Lower lobe of right lung (tissue), 2 donors: ENCODE measurements around the gene YTHDC2. TPM values are rescaled to one million over a fixed set of nuclear protein-coding genes. Genes with fewer than 3 reads are reported as not detected.
A peak's percentile ranks its signal among the peaks of the same experiment; 100 is the strongest.

Experiments
- ATAC-seq, 2 donors: fragments of 200-7000 bp; cut with Tn5 transposase; one replicate each; pipeline ENCODE4 v1.9.1; 2020 to 2022; ENCODE audit warnings: mild to moderate bottlenecking in 2 of 2, moderate library complexity in 2 of 2
- DNase-seq: peaks from one replicate; pipeline ENCODE4 v3.0.0-alpha.2; 2020
- H3K27ac ChIP-seq: fragments of 200-600 bp; one replicate; pipeline ENCODE4 v1.8.0; 2022
- H3K27me3 ChIP-seq: fragments of 200-600 bp; one replicate; pipeline ENCODE4 v1.8.0; 2022; ENCODE audit warnings: low read depth
- H3K36me3 ChIP-seq: fragments of 200-600 bp; one replicate; pipeline ENCODE4 v1.8.0; 2022; ENCODE audit warnings: mild to moderate bottlenecking
- H3K4me1 ChIP-seq: fragments of 200-600 bp; one replicate; pipeline ENCODE4 v1.8.0; 2022
- H3K4me3 ChIP-seq: fragments of 200-600 bp; one replicate; pipeline ENCODE4 v1.8.0; 2022; ENCODE audit warnings: mild to moderate bottlenecking
- H3K9me3 ChIP-seq: fragments of 200-600 bp; one replicate; pipeline ENCODE4 v1.8.0; 2022
- intact Hi-C: fragments of 100-400 bp; cut with DNase I; formaldehyde crosslinking; loops from one replicate; pipeline ENCODE4 v1.11.0; 2022
- long read RNA-seq: library from polyadenylated mRNA; unstranded; transcript quantifications from one replicate; pipeline ENCODE4 v2.0.0, GENCODE V29; 2021
- total RNA-seq: library from RNA; stranded (reverse); fragmentation: NEBNext Ultra II Directional; extraction: Animal tissue kit (Norgen Biotek cat#: 25700); gene quantifications from one replicate; pipeline ENCODE4 v1.2.1, GENCODE V29; 2021
- TF ChIP-seq, protein P1 (sequence below): fragments of 200-600 bp; IDR thresholded peaks from one replicate; pipeline ENCODE4 v1.8.0; 2022; ENCODE audit warnings: antibody characterized with exemption, mild to moderate bottlenecking
- donor health status: DM: no; HTN: yes; CAD: no; lungs with severe emphysema.

The YTHDC2 gene
- total RNA-seq = 21.1 TPM
- long read RNA-seq, full-length matches to known transcripts = 3 of 28 reads
- long read RNA-seq, partial matches to known transcripts = 12 of 28 reads
- long read RNA-seq, other reads (novel, unspliced or antisense) = 13 of 28 reads

GRCh38 chr5:113513384-113514288, at the start of gene YTHDC2:
Gene YTHDC2 (plus strand): TSS chr5:113513694. CDS start chr5:113513896, 202 bp downstream.
- Histone ChIP-seq H3K27me3 (no peaks in the 10 kb centered on the region), H3K36me3 (no peaks in the 10 kb centered on the region), H3K4me3 (peak within 1 kb of the TSS; percentile 78), H3K9me3 (no peaks in the 10 kb centered on the region), H3K27ac (peak within 1 kb of the TSS; percentile 92), H3K4me1 (peaks cover 25% of the 10 kb centered on the region)
- TF ChIP-seq, protein P1, sequence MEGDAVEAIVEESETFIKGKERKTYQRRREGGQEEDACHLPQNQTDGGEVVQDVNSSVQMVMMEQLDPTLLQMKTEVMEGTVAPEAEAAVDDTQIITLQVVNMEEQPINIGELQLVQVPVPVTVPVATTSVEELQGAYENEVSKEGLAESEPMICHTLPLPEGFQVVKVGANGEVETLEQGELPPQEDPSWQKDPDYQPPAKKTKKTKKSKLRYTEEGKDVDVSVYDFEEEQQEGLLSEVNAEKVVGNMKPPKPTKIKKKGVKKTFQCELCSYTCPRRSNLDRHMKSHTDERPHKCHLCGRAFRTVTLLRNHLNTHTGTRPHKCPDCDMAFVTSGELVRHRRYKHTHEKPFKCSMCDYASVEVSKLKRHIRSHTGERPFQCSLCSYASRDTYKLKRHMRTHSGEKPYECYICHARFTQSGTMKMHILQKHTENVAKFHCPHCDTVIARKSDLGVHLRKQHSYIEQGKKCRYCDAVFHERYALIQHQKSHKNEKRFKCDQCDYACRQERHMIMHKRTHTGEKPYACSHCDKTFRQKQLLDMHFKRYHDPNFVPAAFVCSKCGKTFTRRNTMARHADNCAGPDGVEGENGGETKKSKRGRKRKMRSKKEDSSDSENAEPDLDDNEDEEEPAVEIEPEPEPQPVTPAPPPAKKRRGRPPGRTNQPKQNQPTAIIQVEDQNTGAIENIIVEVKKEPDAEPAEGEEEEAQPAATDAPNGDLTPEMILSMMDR = no peak
- DNase-seq = peak; percentile 92
- ATAC-seq = peak; percentile 98 to 99
- intact Hi-C loops = no loop called here

DNA sequence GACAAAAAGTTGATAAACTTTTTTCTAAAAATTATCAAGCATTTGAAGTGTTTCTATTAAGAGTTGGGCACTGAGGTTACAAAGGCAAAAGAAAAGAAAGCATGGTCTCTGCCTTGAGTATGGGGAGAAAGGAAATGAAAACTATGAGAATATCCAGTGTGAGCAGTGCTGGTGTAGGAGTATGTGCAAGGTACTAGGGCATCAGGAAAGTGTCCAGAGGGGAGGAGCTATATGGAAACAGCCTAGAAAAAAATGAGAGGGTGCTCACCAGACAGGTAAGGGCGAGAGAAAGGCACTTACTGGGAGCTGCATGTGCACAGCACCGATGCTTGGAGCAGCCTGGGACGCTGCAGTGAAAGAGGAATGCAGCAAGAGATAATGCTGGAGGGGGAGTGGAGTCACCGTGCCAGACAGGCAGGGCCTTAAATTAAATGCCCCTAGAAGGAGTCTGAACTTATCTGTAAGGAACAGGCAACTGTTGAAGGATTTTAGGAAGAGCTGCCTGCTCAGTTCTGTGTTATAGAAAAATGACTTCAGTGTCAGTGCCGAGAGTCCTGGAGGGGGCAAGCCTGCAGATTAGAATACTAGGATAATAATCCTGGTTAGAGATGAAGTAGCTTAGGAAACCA, 39.3 kb upstream of the YTHDC2 start:
- Histone ChIP-seq H3K9me3 (no peaks in the 10 kb centered on the region), H3K36me3 (no peaks in the 10 kb centered on the region), H3K27ac (no peak overlapping the region), H3K27me3 (peaks cover 10% of the 10 kb centered on the region), H3K4me3 (no peak overlapping the region), H3K4me1 (no peaks in the 10 kb centered on the region)
- ATAC-seq = no peak
- DNase-seq = no peak
- intact Hi-C loops = no loop called here
- TF ChIP-seq, protein P1 = no peak

DNA sequence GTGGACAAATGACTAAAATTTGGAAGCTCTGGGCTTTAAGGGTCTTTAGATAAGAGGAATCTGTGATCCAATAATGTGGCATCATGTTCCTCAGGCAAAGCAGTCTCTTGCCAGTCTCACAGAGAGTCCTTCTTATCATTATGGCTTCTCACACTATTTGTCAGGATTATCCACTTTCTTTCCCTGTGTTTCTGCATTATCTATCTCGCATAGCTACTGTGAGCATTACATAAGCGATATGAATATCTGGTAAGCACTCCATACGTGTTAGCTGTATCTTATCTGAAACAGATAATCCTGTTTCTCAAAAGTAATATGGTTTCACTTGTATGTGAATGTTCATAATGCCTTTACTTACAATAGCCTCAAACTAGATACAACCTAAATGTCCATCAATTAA, 34.8 kb upstream of the YTHDC2 start:
- no peaks in the 10 kb centered on the region for H3K9me3 ChIP-seq
- H3K4me1 ChIP-seq = no peaks in the 10 kb centered on the region
- ATAC-seq = no peak
- intact Hi-C loops = no loop called here
- no peaks in the 10 kb centered on the region for H3K36me3 ChIP-seq
- peaks cover 12% of the 10 kb centered on the region for H3K27me3 ChIP-seq
- TF ChIP-seq, protein P1 = no peak
- no peak overlapping the region for H3K4me3 ChIP-seq
- H3K27ac ChIP-seq = no peak overlapping the region
- no peak for DNase-seq

- Histone ChIP-seq H3K4me3 (no peak overlapping the region), H3K9me3 (no peaks in the 10 kb centered on the region), H3K27ac (no peak overlapping the region), H3K27me3 (peaks cover 9% of the 10 kb centered on the region), H3K36me3 (no peaks in the 10 kb centered on the region), H3K4me1 (no peaks in the 10 kb centered on the region)
- intact Hi-C loops = no loop called here
- no peak for ATAC-seq
- TF ChIP-seq, protein P1 = no peak
- DNase-seq = no peak
These were observed 33.3 kb upstream of the YTHDC2 start for GRCh38 chr5:113480243-113480642.

DNA sequence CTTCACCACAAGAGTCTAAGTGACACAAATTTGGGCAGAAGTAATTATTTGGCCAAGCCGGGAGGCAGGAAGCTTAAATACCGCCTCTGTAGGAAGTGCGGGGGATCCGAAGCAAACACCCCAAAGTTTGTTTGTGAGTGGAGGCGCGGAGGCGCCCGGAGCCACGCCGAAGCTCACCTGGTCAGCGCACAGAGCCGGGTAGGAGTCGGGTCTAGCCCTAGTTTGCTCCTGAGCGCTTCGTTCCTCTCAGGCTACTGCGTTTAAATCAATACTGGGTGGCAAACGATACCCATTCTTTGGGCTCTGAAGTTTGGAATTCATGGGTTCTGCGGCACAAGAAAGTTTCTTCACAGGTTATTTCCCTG, 26.1 kb upstream of the YTHDC2 start:
- Histone ChIP-seq H3K27me3 (peaks cover 69% of the 10 kb centered on the region), H3K9me3 (peaks cover 7% of the 10 kb centered on the region)

More for the DNA sequence above, 26.1 kb upstream of the YTHDC2 start:
- DNase-seq (no peak), ATAC-seq (peak; percentile 25 to 30)
- TF ChIP-seq, protein P1 = no peak
- Histone ChIP-seq H3K4me1 (peaks cover 23% of the 10 kb centered on the region), H3K36me3 (no peaks in the 10 kb centered on the region), H3K4me3 (peak overlapping the region; percentile 58), H3K27ac (no peak overlapping the region)
- intact Hi-C loops = no loop called here
